ENCODE data around the gene JAK1. TPM values are rescaled to one million over a fixed set of nuclear protein-coding genes. Genes with fewer than 3 reads are reported as not detected.

JAK1 gene
- total and polyA plus RNA-seq, 9 of the 15 experiments (the other 6 are each of a cell fraction or from before 2014, with no cell fraction given), result 9.7 to 44.1 (median 42.5) TPM

GRCh38 chr1:64823691-64824476 lies 142.5 kb downstream of the JAK1 start (continued):
- peak; percentile 82 for TF ChIP-seq ATF3 (IDR thresholded peaks at IDR 0.05)
- TF ChIP-seq ATF3 (CRISPR knock-in tag; conservative IDR thresholded peaks at IDR 0.05), result no peak
- no peak for TF ChIP-seq ASH1L (IDR thresholded peaks at IDR 0.05; ENCODE audit: borderline replicate concordance, low read depth, partially characterized antibody)
- no peak for TF ChIP-seq RNF2 (IDR thresholded peaks at IDR 0.05)
- TF ChIP-seq SMARCA4 (IDR thresholded peaks at IDR 0.05), result no peak; the same call in 1 of the 2 replicates
- TF ChIP-seq SFPQ (IDR thresholded peaks at IDR 0.05; ENCODE audit: low read depth, low read length), result no peak
- no peak for TF ChIP-seq BRF2 (IDR thresholded peaks at IDR 0.05; ENCODE audit: borderline replicate concordance, insufficient read depth, insufficient read length)
- TF ChIP-seq DEAF1 (CRISPR knock-in tag; IDR thresholded peaks at IDR 0.05), result peak; percentile 83
- no peak for TF ChIP-seq HMGN3 (IDR thresholded peaks at IDR 0.05; ENCODE audit: borderline replicate concordance, extremely low read depth, insufficient read length, low read depth, low read length)
- TF ChIP-seq ZBTB40 (IDR thresholded peaks at IDR 0.05), result no peak
- no peak for TF ChIP-seq ZBTB40 (CRISPR knock-in tag; IDR thresholded peaks at IDR 0.05)

All from K562 (cell line).